Hepatocyte (in vitro differentiated cells): Measurements from ENCODE around the gene ZNF445. TPM values are rescaled to one million over a fixed set of nuclear protein-coding genes. Genes with fewer than 3 reads are reported as not detected.

ENCODE experiments used
- DNase-seq: peaks from one replicate; pipeline ENCODE4 v3.0.0-alpha.2; 2016; ENCODE audit warnings: low spot score
- H2AFZ ChIP-seq: fragments of 200-600 bp; sonication (generic); 2 replicates; pipeline ENCODE4 v1.6.0; 2016; ENCODE audit warnings: antibody characterized with exemption, mild to moderate bottlenecking
- H3K27ac ChIP-seq: fragments of 200-600 bp; sonication (generic); 2 replicates; pipeline ENCODE4 v1.5.1; 2016; ENCODE audit warnings: mild to moderate bottlenecking
- H3K27me3 ChIP-seq: fragments of 200-600 bp; sonication (generic); 2 replicates; pipeline ENCODE4 v1.6.1; 2016
- H3K36me3 ChIP-seq: fragments of 200-600 bp; sonication (generic); replicated peaks from 2 replicates; pipeline ENCODE4 v1.5.1; 2016; ENCODE audit warnings: low read depth; ENCODE audit not compliant: insufficient read depth
- H3K4me1 ChIP-seq: fragments of 200-600 bp; sonication (generic); 2 replicates; pipeline ENCODE4 v1.5.1; 2016; ENCODE audit warnings: mild to moderate bottlenecking, moderate library complexity; ENCODE audit not compliant: insufficient read depth
- H3K4me2 ChIP-seq: fragments of 200-600 bp; sonication (generic); 2 replicates; pipeline ENCODE4 v1.6.0; 2016
- H3K4me3 ChIP-seq: fragments of 200-600 bp; sonication (generic); 2 replicates; pipeline ENCODE4 v1.5.1; 2016; ENCODE audit warnings: mild to moderate bottlenecking
- H3K79me2 ChIP-seq: fragments of 200-600 bp; sonication (generic); 2 replicates; pipeline ENCODE4 v1.6.0; 2017; ENCODE audit warnings: mild to moderate bottlenecking
- H3K9me2 ChIP-seq: fragments of 200-600 bp; sonication (generic); replicated peaks from 2 replicates; pipeline ENCODE4 v1.6.0; 2017; ENCODE audit warnings: mild to moderate bottlenecking; ENCODE audit not compliant: insufficient read depth
- H3K9me3 ChIP-seq: fragments of 200-600 bp; sonication (generic); 2 replicates; pipeline ENCODE4 v1.5.1; 2016; ENCODE audit warnings: low read depth, mild to moderate bottlenecking
- H4K20me1 ChIP-seq: fragments of 200-600 bp; sonication (generic); 2 replicates; pipeline ENCODE4 v1.6.0; 2016; ENCODE audit warnings: mild to moderate bottlenecking; ENCODE audit not compliant: insufficient read depth, poor library complexity, severe bottlenecking
- EZH2 ChIP-seq: fragments of 200-600 bp; sonication (generic); IDR thresholded peaks from 2 replicates; pipeline ENCODE4 v1.6.1; 2016; ENCODE audit warnings: antibody characterized with exemption, mild to moderate bottlenecking, borderline replicate concordance
- EZH2phosphoT487 ChIP-seq: fragments of 200-600 bp; sonication (generic); IDR thresholded peaks from one replicate; pipeline ENCODE4 v1.6.1; 2018; ENCODE audit warnings: antibody characterized with exemption, mild to moderate bottlenecking, low read depth, moderate library complexity; ENCODE audit not compliant: unreplicated experiment, severe bottlenecking
- WGBS: methylation state at CpG from one replicate; pipeline ENCODE4 v1.1.6; 2016; ENCODE audit warnings: low lambda C conversion rate; ENCODE audit errors: missing lambda C conversion rate; 5-methylcytosine and 5-hydroxymethylcytosine counted together
- polyA plus RNA-seq: library from polyadenylated mRNA; unstranded; fragments of >200 nt; fragmentation: Nextera tagmentation; extraction: Ambion mirVana; gene quantifications from 2 replicates; pipeline ENCODE4 v1.2.1, GENCODE V29; 2016
- total RNA-seq: library from RNA; depleted of rRNA; stranded (reverse); fragments of >200 nt; gene quantifications from 2 replicates; pipeline ENCODE4 v1.2.3, GENCODE V29; 2014
- TF ChIP-seq, protein P1 (sequence below): fragments of 200-600 bp; sonication (generic); IDR thresholded peaks from 2 replicates; pipeline ENCODE4 v1.5.1; 2016; ENCODE audit warnings: antibody characterized with exemption, mild to moderate bottlenecking; ENCODE audit not compliant: poor library complexity

The ZNF445 gene
- total and polyA plus RNA-seq, 2 experiments from 2014 or later, result 6.4 to 10.5 TPM

DNA sequence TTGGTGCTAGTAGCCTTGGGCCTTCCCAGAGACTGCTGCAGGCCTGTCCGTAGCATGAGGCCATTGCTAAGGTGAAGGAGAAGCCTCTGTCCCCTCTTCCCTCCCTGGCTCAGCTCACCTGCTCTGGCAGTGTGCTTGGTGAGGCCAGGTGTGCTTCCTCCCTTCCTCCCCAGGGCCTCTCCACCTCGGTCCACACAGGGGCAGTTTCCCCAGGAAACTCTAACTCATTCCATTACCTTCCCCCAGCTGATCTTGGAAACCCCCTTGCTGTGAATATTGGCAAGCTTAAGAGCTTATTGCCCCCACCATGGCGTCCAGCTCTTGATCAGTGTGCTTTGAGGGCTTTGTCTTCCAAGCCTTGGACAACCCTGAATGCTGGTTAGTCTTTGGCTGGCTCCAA is 52.7 kb downstream of the ZNF445 start:
- TF ChIP-seq EZH2phosphoT487 (no peak), EZH2 (no peak)
- TF ChIP-seq, protein P1, sequence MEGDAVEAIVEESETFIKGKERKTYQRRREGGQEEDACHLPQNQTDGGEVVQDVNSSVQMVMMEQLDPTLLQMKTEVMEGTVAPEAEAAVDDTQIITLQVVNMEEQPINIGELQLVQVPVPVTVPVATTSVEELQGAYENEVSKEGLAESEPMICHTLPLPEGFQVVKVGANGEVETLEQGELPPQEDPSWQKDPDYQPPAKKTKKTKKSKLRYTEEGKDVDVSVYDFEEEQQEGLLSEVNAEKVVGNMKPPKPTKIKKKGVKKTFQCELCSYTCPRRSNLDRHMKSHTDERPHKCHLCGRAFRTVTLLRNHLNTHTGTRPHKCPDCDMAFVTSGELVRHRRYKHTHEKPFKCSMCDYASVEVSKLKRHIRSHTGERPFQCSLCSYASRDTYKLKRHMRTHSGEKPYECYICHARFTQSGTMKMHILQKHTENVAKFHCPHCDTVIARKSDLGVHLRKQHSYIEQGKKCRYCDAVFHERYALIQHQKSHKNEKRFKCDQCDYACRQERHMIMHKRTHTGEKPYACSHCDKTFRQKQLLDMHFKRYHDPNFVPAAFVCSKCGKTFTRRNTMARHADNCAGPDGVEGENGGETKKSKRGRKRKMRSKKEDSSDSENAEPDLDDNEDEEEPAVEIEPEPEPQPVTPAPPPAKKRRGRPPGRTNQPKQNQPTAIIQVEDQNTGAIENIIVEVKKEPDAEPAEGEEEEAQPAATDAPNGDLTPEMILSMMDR, result no peak
- Histone ChIP-seq H3K27me3 (no peaks in the 10 kb centered on the region), H3K4me1 (no peaks in the 10 kb centered on the region), H3K79me2 (no peaks in the 10 kb centered on the region), H3K4me2 (no peak overlapping the region), H3K27ac (no peak overlapping the region), H4K20me1 (no peaks in the 10 kb centered on the region), H3K9me2 (no peaks in the 10 kb centered on the region), H2AFZ (no peak overlapping the region), H3K36me3 (no peaks in the 10 kb centered on the region), H3K9me3 (no peaks in the 10 kb centered on the region), H3K4me3 (no peak overlapping the region)
- no peak for DNase-seq
- WGBS, result 91% methylated on average over 3 of the region's 3 CpGs

DNA sequence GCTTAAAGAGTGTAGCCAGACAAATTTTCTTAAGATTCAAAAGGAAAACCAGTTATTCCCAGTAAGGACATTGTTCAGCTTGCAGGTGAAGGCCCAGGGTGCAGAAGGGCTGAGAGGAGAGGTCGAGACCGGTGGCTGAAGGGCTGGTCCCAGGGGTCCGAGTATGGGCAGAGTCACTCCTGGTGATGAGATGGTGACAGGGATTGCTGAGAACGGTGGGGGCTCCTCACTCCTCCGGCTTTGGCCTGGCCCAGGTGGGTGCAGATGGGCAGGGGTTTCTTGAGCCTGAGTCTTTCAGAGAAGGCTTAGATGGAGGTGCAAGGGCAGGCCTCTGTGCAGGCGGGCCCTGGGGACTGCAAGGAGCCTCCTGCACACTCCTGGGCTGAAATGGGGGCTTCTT is 56.2 kb downstream of the ZNF445 start:
- Histone ChIP-seq H3K79me2 (no peaks in the 10 kb centered on the region), H2AFZ (no peak overlapping the region), H3K9me2 (no peaks in the 10 kb centered on the region), H4K20me1 (no peaks in the 10 kb centered on the region), H3K4me2 (no peak overlapping the region), H3K27me3 (no peaks in the 10 kb centered on the region), H3K9me3 (no peaks in the 10 kb centered on the region), H3K4me3 (no peak overlapping the region), H3K4me1 (no peaks in the 10 kb centered on the region), H3K27ac (no peak overlapping the region), H3K36me3 (no peaks in the 10 kb centered on the region)
- 94% methylated on average over 6 of the region's 6 CpGs for WGBS
- TF ChIP-seq EZH2phosphoT487 (no peak), EZH2 (no peak)
- TF ChIP-seq, protein P1, result no peak
- no peak for DNase-seq

DNA sequence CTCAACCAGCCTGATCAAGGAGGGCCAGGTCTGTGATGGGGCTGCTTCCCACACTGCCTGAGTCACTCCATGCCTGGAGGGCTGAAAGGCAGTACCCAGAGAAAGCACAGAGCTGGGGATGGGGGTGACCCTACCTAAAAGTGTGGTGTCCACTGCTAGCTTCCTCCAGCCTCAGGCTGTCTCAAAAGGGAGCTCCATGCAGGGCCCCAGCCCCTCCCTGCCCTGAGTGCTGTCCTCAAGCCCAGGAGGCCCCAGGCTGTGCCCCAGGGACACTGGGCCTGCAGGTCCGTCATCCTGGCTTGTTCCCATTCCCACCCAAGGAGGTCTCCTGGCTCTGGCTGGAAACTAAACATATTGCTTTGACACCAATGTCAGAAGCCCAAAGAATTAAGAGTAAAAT is 56.8 kb downstream of the ZNF445 start:
- Histone ChIP-seq H3K9me2 (no peaks in the 10 kb centered on the region), H3K4me1 (no peaks in the 10 kb centered on the region), H3K36me3 (no peaks in the 10 kb centered on the region), H3K9me3 (no peaks in the 10 kb centered on the region), H3K4me2 (no peak overlapping the region), H4K20me1 (no peaks in the 10 kb centered on the region), H3K79me2 (no peaks in the 10 kb centered on the region), H3K27ac (no peak overlapping the region), H3K27me3 (no peaks in the 10 kb centered on the region), H2AFZ (no peak overlapping the region), H3K4me3 (no peak overlapping the region)
- DNase-seq, result no peak
- TF ChIP-seq EZH2phosphoT487 (no peak), EZH2 (no peak)
- TF ChIP-seq, protein P1, result no peak
- 62% methylated on average over 1 of the region's 1 CpG for WGBS
